NCI-H1694 treated with DMSO at 0.1 percent for 48 hours (cell line): ENCODE data around the gene RANBP1.
"Not testable (repeated sequence)": the region's sequence is repeated elsewhere in the genome, so short reads cannot be mapped to it uniquely, and the experiment has no call there.

ENCODE experiments used
- DNase-seq: peaks from one replicate; lab custom pipeline; 2025; lab: John Stamatoyannopoulos, UW

Gene RANBP1

GRCh38 chr22:20151276-20151588 lies 35.3 kb downstream of the RANBP1 start:
- DNase-seq = no peak

GRCh38 chr22:20152464-20152890 lies 36.6 kb downstream of the RANBP1 start:
- no peak for DNase-seq

GRCh38 chr22:20153945-20154344 lies 38.0 kb downstream of the RANBP1 start:
- no peak for DNase-seq

DNA sequence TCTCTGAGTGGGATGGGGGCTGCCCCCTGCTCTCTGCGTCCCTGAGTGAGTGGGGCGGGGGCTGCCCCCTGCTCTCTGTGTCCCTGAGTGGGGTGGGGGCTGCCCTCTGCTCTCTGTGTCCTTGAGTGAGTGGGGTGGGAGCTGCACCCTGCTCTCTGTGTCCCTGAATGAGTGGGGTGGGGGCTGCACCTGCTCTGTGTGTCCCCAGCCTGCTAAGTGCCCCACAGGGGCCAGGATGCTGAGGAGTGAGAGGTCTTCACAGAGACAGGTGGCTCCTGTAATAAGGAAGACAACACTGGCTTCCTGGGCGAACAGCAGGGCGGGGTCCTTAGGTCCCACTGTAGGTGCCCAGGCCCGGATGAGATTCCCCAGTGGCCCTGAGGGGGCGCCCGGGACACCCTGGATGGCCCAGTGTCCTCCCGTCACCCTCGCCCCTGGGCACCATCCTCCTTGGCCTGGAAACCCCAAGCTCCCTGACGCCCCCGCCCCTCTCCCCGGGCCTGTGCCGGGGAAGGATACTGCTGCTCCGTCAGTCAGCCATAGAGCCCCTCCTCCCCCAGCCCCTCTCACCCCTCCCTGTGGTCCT lies 38.8 kb downstream of the RANBP1 start:
- DNase-seq = no peak

- peak; percentile 55 for DNase-seq
Observed at GRCh38 chr22:20155330-20156041, 39.6 kb downstream of the RANBP1 start.

GRCh38 chr22:20156042-20156389 lies 40.1 kb downstream of the RANBP1 start:
- DNase-seq = no peak

- peak; percentile 54 for DNase-seq
Observed at GRCh38 chr22:20156611-20157429, 40.9 kb downstream of the RANBP1 start.

- DNase-seq = no peak
Observed at GRCh38 chr22:20157430-20158183, 41.7 kb downstream of the RANBP1 start.

- DNase-seq = no peak
Observed at GRCh38 chr22:20158391-20159036, 42.6 kb downstream of the RANBP1 start.

- DNase-seq = peak; percentile 40
Observed at GRCh38 chr22:20159076-20159475, 43.2 kb downstream of the RANBP1 start.

DNA sequence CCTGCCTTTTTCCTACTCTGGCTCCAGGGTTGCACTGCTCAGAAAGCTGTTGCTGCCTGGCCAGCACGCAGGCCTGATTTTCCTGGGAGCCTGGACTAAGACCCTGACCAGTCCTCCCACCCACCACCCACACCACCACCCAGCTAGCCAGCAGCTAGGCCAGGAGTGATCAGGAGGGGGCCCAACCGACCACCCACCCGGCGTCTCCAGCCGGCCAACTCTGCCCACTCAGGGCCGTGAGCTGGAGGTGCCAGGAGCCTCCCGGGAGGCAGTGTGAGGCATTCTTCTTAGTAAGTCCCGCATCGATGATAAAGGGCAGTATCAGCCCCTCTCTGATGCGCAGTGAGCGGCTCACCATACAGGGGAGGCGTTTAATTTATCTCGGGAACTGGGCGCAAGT lies 43.6 kb downstream of the RANBP1 start:
- not testable (repeated sequence) for DNase-seq

DNA sequence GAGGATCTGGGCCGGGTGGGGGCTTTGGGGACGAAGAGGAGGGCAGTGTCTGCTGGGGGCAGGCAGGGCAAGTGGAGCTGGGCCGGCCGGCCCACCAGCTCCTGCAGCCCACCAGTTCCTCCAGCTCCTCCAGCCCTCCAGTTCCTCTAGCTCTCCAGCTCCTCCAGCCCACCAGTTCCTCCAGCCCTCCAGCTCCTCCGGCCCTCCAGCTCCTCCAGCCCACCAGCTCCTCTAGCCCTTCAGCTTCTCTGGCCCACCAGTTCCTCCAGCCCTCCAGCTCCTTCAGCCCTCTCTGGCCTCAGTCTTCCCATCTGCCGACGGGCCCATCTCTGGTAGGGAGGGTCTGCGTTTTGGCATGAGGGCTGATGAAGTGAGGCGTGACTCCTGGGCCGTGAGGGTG lies 44.1 kb downstream of the RANBP1 start:
- no peak for DNase-seq

GRCh38 chr22:20164863-20165262 lies 49.0 kb downstream of the RANBP1 start:
- DNase-seq = no peak

GRCh38 chr22:20165421-20165820 lies 49.5 kb downstream of the RANBP1 start:
- no peak for DNase-seq

- no peak for DNase-seq
Observed at GRCh38 chr22:20165913-20166312, 50.0 kb downstream of the RANBP1 start.

DNA sequence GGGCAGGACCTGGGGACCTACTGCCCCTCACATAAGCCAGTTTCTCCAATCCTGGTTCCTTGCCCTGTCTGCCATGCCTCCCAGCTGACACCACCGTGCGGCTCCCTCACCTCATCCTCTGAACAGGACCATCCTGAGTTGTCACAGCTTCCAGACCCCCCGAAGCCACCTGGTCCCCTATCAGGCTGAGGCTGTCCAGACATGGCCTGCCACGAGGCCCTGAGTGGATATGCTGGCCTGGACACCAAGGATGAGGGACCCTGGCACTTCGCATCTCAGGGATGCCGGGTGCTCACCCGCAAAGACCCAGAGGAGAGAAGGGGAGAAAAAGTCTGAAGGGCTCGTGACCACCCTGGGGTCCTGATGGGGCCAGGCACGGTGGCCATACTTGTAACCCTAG lies 50.8 kb downstream of the RANBP1 start:
- no peak for DNase-seq

GRCh38 chr22:20167643-20168322 lies 51.9 kb downstream of the RANBP1 start:
- no peak for DNase-seq

DNA sequence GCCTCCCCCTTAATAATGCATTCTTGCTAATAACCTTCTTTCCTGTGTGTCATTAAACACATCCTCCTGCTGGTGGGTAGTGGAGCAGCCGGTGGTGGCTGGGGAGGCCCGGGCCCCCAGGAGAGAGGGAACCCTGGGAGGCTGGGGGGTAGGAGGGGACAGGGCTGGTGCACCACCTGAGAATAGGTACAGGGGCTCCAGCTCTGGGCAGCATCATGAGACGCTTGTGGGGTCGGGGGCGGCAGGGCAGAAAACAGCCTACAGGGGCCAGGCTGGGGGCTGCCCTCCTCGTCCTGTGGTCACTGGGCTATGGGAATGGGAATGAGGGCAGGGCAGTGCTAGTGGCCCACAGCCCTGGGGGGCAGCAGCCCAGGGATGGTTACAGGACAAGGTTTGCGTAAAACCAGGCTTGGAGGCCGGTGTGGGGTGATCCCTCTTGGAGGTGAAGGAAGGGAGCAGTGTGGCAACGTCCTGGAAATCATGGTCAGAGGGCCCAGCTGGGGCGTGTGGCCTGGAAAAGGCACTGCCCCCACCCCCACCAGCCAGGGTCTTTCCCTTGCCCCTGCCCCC lies 53.4 kb downstream of the RANBP1 start:
- no peak for DNase-seq

- no peak for DNase-seq
Observed at GRCh38 chr22:20170170-20170569, 54.3 kb downstream of the RANBP1 start.

DNA sequence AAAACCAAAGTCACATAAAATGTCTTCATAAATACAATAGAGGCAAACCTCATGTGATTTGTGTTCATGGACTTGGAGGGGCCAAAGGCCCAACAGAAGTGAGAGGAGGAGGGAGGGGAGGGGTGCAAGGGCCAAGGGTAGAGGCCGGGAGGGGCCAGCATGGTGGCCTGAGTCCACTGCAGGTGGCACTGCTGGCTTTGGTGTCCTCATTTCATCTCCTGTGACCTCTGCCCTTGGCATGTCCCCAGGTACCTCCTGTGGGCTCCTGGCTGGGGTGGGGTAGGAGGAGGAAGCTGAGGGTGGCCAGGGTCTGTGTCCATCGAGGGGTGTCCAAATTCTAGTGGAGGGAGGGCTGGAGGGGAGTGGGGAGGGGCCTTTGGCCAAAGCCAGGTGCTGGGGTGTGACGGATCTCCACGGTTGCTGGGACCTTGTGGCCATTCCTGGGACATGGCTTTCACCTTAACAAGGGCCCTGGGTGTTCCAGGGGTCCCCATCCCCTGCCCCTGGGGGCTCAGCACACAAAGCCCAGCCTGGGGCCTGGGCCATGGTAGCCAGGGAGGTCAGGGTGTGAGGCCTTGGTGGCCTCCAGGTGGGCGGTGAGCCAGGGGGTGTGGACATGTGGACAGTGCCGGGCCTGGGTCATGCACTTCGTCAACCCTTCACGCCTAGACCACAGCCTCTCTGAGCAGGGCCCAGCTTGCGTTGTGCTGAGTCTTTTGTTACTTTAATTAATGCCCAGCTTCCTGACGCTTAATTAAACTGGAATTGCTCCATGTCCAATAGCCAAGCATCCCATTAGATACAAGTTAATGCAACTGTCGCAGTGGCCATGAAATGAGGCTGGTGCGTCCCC lies 55.6 kb downstream of the RANBP1 start:
- DNase-seq = no peak
